ENCODE measurements around the gene PIGN. TPM values are rescaled to one million over a fixed set of nuclear protein-coding genes. Genes with fewer than 3 reads are reported as not detected.

PIGN gene
- total and polyA plus RNA-seq, 2 of the 8 experiments (the other 6 are each of a cell fraction or from before 2014, with no cell fraction given): 20.9 to 26.3 TPM

GRCh38 chr18:62001396-62001795 lies 185.5 kb downstream of the PIGN start:
- Histone ChIP-seq H2BK12ac (ENCODE audit: low read depth, low read length) (no peak overlapping the region), H2BK120ac (replicated peaks; ENCODE audit: low read depth, low read length) (no peak overlapping the region), H3K79me2 (ENCODE audit: control insufficient read depth in 1 of 2, insufficient read depth in 2 of 2, low read length in 2 of 2) (no peaks in the 10 kb centered on the region), H3K27ac (ENCODE audit: low read depth, low read length) (0 out of 2 replicates have a peak overlapping the region, but pooled peaks have one; percentile 54), H3K23ac (ENCODE audit: insufficient read length) (no peak overlapping the region), H3K9ac (replicated peaks in 1 of 4; ENCODE audit: extremely low read depth in 1 of 4, low read depth in 3 of 4, low read length in 3 of 4) (no peak overlapping the region), H2AK5ac (ENCODE audit: low read depth, low read length) (no peak overlapping the region), H3K4ac (replicated peaks; ENCODE audit: insufficient read length, low read depth, low read length) (no peak overlapping the region), H3K14ac (ENCODE audit: insufficient read length) (no peak overlapping the region), H2BK20ac (ENCODE audit: low read length) (peak overlapping the region; percentile 0; the same call in 1 of the 2 replicates), H2AFZ (ENCODE audit: low read length) (no peak overlapping the region; the same call in 1 of the 2 replicates), H4K91ac (replicated peaks; ENCODE audit: insufficient read length, low read length) (no peak overlapping the region), H2BK5ac (ENCODE audit: low read depth, low read length) (peak overlapping the region; percentile 84; the same call in 1 of the 2 replicates), H3K23me2 (ENCODE audit: low read depth, low read length) (no peaks in the 10 kb centered on the region), H3K79me1 (ENCODE audit: low read depth, low read length) (no peaks in the 10 kb centered on the region), H3K27me3 (replicated peaks in 1 of 4; ENCODE audit: control insufficient read depth in 3 of 4, extremely low read depth in 1 of 4, insufficient read depth in 3 of 4, low read length in 3 of 4) (no peaks in the 10 kb centered on the region), H3K18ac (ENCODE audit: extremely low read depth, low read length) (no peak overlapping the region), H3K9me3 (ENCODE audit: insufficient read depth in 2 of 2, low read depth in 1 of 2, low read length in 1 of 2) (peaks cover 49 to 57% of the 10 kb centered on the region in 2 experiments), H3K4me1 (replicated peaks in 1 of 4; ENCODE audit: control insufficient read depth in 3 of 4, insufficient read depth in 4 of 4, low read length in 3 of 4) (0 out of 7 replicates have a peak, but pooled peaks cover 0 to 3% (median 0%) of the 10 kb centered on the region in 4 experiments), H4K20me1 (replicated peaks in 1 of 2; ENCODE audit: control insufficient read depth in 1 of 2, insufficient read depth in 2 of 2, low read length in 2 of 2) (no peaks in the 10 kb centered on the region), H3K36me3 (ENCODE audit: control insufficient read depth in 2 of 4, insufficient read depth in 4 of 4, low read length in 3 of 4) (peaks cover 0 to 11% (median 5%) of the 10 kb centered on the region in 4 experiments; a peak in 3 of 8 replicates), H4K5ac (ENCODE audit: insufficient read length, low read depth, low read length) (no peak overlapping the region), H2BK15ac (ENCODE audit: low read length) (no peak overlapping the region), H4K8ac (ENCODE audit: extremely low read depth, insufficient read depth, low read length) (no peak overlapping the region), H3K4me2 (ENCODE audit: insufficient read depth in 1 of 2, low read depth in 2 of 2, low read length in 2 of 2) (no peak overlapping the region), H3K56ac (replicated peaks; ENCODE audit: insufficient read length, low read depth, low read length) (no peak overlapping the region), H3K4me3 (ENCODE audit: extremely low read depth in 1 of 4, insufficient read depth in 2 of 4, low read depth in 3 of 4, low read length in 4 of 4) (peak overlapping the region in 1 of 4 experiments; percentile 21; a peak in 1 of 8 replicates)
- FAIRE-seq (no peak), DNase-seq (ENCODE audit: low read depth in 1 of 2, low spot score in 2 of 2) (peak in 1 of 2 experiments; percentile 17)
- ChIA-PET POLR2A (ENCODE audit: partially characterized antibody) (no interaction called here), CTCF (ENCODE audit: partially characterized antibody) (no interaction called here)
- TF ChIP-seq YY1 (IDR thresholded peaks at IDR 0.05; ENCODE audit: low read depth, low read length): no peak
- no peak for TF ChIP-seq TCF12 (IDR thresholded peaks at IDR 0.05; ENCODE audit: low read depth, low read length)
- no peak for TF ChIP-seq E2F6 (IDR thresholded peaks at IDR 0.05)
- TF ChIP-seq TEAD4 (IDR thresholded peaks at IDR 0.05; ENCODE audit: low read depth, low read length): peak; percentile 39; the same call in 1 of the 2 replicates
- no peak for TF ChIP-seq TBP (IDR thresholded peaks at IDR 0.05; ENCODE audit: low read depth, low read length)
- TF ChIP-seq SP1 (IDR thresholded peaks at IDR 0.05; ENCODE audit: low read depth, low read length): peak; percentile 29; the same call in 1 of the 2 replicates
- TF ChIP-seq JUN (IDR thresholded peaks at IDR 0.05; ENCODE audit: low read depth, low read length): no peak
- TF ChIP-seq HDAC2 (IDR thresholded peaks at IDR 0.05; ENCODE audit: borderline replicate concordance in 1 of 2, low read depth in 2 of 2, low read length in 2 of 2): no peak
- TF ChIP-seq MAX (IDR thresholded peaks at IDR 0.05): no peak
- peak; percentile 72; the same call in 1 of the 2 replicates for TF ChIP-seq CEBPB (IDR thresholded peaks at IDR 0.05; ENCODE audit: low read depth, low read length)
- no peak for TF ChIP-seq EZH2 (IDR thresholded peaks at IDR 0.05; ENCODE audit: low read depth, low read length, severe bottlenecking)
- TF ChIP-seq NANOG (IDR thresholded peaks at IDR 0.05; ENCODE audit: insufficient read depth, low read depth, low read length, poor library complexity, severe bottlenecking): peak; percentile 29
- TF ChIP-seq EP300 (IDR thresholded peaks at IDR 0.05; ENCODE audit: borderline replicate concordance in 1 of 2, low read depth in 2 of 2, low read length in 2 of 2): peak in 1 of 2 experiments; percentile 46; a peak in 1 of 3 replicates

Measured in H1 (cell line).